Cardiac muscle cell (in vitro differentiated cells and primary cell): Measurements from ENCODE around the gene ATXN1. TPM values are rescaled to one million over a fixed set of nuclear protein-coding genes. Genes with fewer than 3 reads are reported as not detected.
"Not testable (repeated sequence)": the region's sequence is repeated elsewhere in the genome, so short reads cannot be mapped to it uniquely, and the experiment has no call there.

ENCODE experiments used
- DNase-seq, 2 donors: peaks; one replicate each; pipeline versions ENCODE4 v3.0.0 to v3.0.0-alpha.2; 2010 to 2017; ENCODE audit warnings: low read depth in 1 of 2, low spot score in 1 of 2
- H3K27ac ChIP-seq: fragments of 200-600 bp; sonication (generic); 2 replicates; pipeline ENCODE4 v1.5.1; 2016
- H3K27me3 ChIP-seq: fragments of 200-600 bp; sonication (generic); 2 replicates; pipeline ENCODE4 v1.6.0; 2016; ENCODE audit warnings: control low read depth
- H3K36me3 ChIP-seq: fragments of 200-600 bp; sonication (generic); 2 replicates; pipeline ENCODE4 v1.5.1; 2016; ENCODE audit warnings: control low read depth
- H3K4me1 ChIP-seq: fragments of 200-600 bp; sonication (generic); 2 replicates; pipeline ENCODE4 v1.8.1; 2017; ENCODE audit warnings: low read depth, mild to moderate bottlenecking, mixed run types
- H3K4me3 ChIP-seq: fragments of 200-600 bp; sonication (generic); 2 replicates; pipeline ENCODE4 v1.5.1; 2016; ENCODE audit warnings: mild to moderate bottlenecking
- H3K9me3 ChIP-seq: fragments of 200-600 bp; sonication (generic); 2 replicates; pipeline ENCODE4 v1.5.1; 2017; ENCODE audit warnings: low read depth, mild to moderate bottlenecking, control low read depth
- CTCF ChIP-seq: IDR thresholded peaks from 2 replicates; pipeline ENCODE4 v1.5.1; 2012; ENCODE audit warnings: low read depth, mild to moderate bottlenecking, low read length
- polyA plus RNA-seq: library from polyadenylated mRNA; unstranded; fragments of >200 nt; fragmentation: Nextera tagmentation; extraction: Ambion mirVana; gene quantifications from 2 replicates; pipeline ENCODE4 v1.2.1, GENCODE V29; 2016
- total RNA-seq: library from RNA; depleted of rRNA; stranded (reverse); fragments of >200 nt; gene quantifications from 2 replicates; pipeline ENCODE4 v1.2.3, GENCODE V29; 2016

The ATXN1 gene
- total and polyA plus RNA-seq, 2 experiments from 2014 or later, result 15.1 to 37.4 TPM

DNA sequence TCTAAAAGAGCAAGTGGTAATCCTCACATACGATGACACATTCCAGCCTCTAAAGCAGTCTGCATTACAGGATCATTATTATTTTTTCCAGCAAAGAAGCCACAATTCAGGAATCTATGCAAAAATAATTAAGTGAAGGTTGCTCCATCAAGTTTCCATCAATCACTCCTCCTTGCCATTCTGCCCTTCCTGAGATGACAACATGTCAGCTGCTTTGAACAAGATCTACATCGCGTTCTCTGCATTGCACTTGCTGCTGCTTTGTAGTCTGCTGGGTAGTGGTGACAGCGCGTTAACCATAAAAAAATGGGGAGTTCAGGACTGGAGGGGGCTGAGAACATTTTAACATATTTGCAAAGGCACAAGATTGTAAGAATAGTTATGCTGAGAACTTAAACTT lies 375.2 kb downstream of the ATXN1 start:
- H3K4me1 ChIP-seq, result peaks cover 13% of the 10 kb centered on the region
- H3K4me3 ChIP-seq, result no peak overlapping the region
- no peak overlapping the region for H3K27ac ChIP-seq
- no peak for DNase-seq
- no peak for TF ChIP-seq CTCF
- H3K36me3 ChIP-seq, result no peaks in the 10 kb centered on the region
- H3K27me3 ChIP-seq, result no peaks in the 10 kb centered on the region
- H3K9me3 ChIP-seq, result no peaks in the 10 kb centered on the region

- H3K4me3 ChIP-seq, result no peak overlapping the region
- no peaks in the 10 kb centered on the region for H3K36me3 ChIP-seq
- H3K9me3 ChIP-seq, result no peaks in the 10 kb centered on the region
- no peak for DNase-seq
- no peak for TF ChIP-seq CTCF
- H3K27ac ChIP-seq, result no peak overlapping the region
- H3K4me1 ChIP-seq, result peaks cover 22% of the 10 kb centered on the region
- H3K27me3 ChIP-seq, result no peaks in the 10 kb centered on the region
Observed at GRCh38 chr6:16383607-16384206, 377.6 kb downstream of the ATXN1 start.

GRCh38 chr6:16381968-16382367 lies 379.3 kb downstream of the ATXN1 start:
- not testable (repeated sequence) for DNase-seq, H3K27ac ChIP-seq
- H3K4me1 ChIP-seq, result peaks cover 22% of the 10 kb centered on the region

GRCh38 chr6:16380220-16380809 lies 380.9 kb downstream of the ATXN1 start:
- peak in 1 of 2 donors; percentile 57 for DNase-seq
- no peak for TF ChIP-seq CTCF
- Histone ChIP-seq H3K36me3 (no peaks in the 10 kb centered on the region), H3K9me3 (no peaks in the 10 kb centered on the region), H3K4me1 (peaks cover 22% of the 10 kb centered on the region), H3K4me3 (no peak overlapping the region), H3K27me3 (no peaks in the 10 kb centered on the region), H3K27ac (peak overlapping the region; percentile 20)

More at GRCh38 chr6:16381968-16382367, 379.3 kb downstream of the ATXN1 start:
- H3K27me3 ChIP-seq, H3K9me3 ChIP-seq, H3K4me3 ChIP-seq, H3K36me3 ChIP-seq: not testable (repeated sequence)

DNA sequence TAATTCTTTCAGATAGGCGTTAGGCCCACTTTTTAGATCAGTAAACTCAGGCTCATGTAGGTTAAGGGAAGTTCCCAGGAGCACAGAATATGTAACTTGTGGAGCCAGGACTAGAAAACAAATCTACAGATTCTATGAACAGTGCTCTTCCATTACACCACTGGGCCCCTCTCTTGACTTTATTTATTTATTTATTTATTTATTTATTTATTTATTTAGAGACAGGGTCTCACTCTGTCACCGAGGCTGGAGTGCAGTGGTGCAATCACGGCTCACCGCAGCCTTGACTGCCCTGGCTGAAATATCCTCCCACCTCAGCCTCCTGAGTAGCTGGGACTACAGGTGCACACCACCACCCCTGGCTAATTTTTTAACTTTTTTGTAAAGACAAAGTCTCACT lies 382.9 kb downstream of the ATXN1 start:
- not testable (repeated sequence) for H3K36me3 ChIP-seq, H3K4me3 ChIP-seq, H3K9me3 ChIP-seq, H3K27me3 ChIP-seq, H3K27ac ChIP-seq, DNase-seq
- peaks cover 30% of the 10 kb centered on the region for H3K4me1 ChIP-seq

DNA sequence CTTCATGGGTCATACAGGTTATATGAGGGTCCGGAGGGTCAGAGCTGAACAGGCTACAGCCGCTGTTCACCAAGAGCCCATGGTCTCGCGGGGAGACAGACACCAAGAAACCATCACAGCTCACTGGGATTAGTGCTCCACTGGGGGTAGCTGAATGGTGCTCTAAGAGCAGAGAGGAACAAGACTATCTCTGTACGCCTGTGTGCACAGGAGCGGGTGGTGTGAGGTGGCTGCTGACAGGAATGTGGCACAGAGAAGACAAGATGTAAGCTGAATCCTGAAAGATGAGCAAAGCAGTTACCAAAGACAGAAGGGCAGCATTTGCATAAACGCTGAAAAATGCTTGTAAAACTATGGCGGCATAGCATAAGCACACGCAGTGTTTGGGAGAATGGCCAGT lies 383.8 kb downstream of the ATXN1 start:
- DNase-seq, result no peak
- H3K27ac ChIP-seq, result no peak overlapping the region
- H3K36me3 ChIP-seq, result no peaks in the 10 kb centered on the region
- no peaks in the 10 kb centered on the region for H3K9me3 ChIP-seq
- H3K4me3 ChIP-seq, result no peak overlapping the region
- peaks cover 30% of the 10 kb centered on the region for H3K4me1 ChIP-seq
- no peak for TF ChIP-seq CTCF
- H3K27me3 ChIP-seq, result no peaks in the 10 kb centered on the region
